Measurements from ENCODE around the gene VRTN. TPM values are rescaled to one million over a fixed set of nuclear protein-coding genes. Genes with fewer than 3 reads are reported as not detected.

The VRTN gene
- total RNA-seq, 4 donors from 2014 or later, result not detected

GRCh38 chr14:74408870-74409269, 60.6 kb downstream of the VRTN start:
- Histone ChIP-seq H3K27me3 (peaks cover 82% of the 10 kb centered on the region), H3K9me3 (no peaks in the 10 kb centered on the region), H3K4me1 (no peaks in the 10 kb centered on the region), H3K4me3 (no peak overlapping the region), H3K27ac (no peak overlapping the region), H3K36me3 (no peaks in the 10 kb centered on the region)
- ATAC-seq, result no peak
- WGBS, 2 donors (ENCODE audit: low coverage in 1 of 2), result 79 to 83% methylated on average over 3 of the region's 3 CpGs
- TF ChIP-seq POLR2AphosphoS5 (IDR thresholded peaks at IDR 0.05), result no peak
- no peak for TF ChIP-seq POLR2A (IDR thresholded peaks at IDR 0.05)
- no peak for TF ChIP-seq CTCF (IDR thresholded peaks at IDR 0.05)

DNA sequence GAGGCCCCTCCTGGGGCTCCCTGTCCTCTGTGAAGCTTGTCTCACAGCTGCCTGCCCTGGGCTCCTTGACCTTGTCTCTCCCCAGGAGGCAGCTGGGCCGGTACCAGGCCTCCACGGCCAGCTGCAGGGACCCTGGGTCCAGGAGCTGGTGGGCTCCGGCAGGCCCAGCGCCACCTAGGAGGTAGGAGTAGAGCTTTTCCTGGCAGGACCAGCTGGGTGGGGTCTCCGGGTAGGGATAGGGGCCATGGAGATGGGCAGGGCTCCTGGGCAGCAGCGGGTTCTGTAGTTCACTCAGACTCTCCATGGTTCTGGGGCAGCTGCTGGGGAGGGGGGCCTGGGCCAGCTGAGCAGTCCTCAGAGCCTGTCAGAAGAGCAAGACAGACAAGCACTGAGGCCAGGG, 61.2 kb downstream of the VRTN start:
- H3K27ac ChIP-seq, result no peak overlapping the region
- no peak overlapping the region for H3K4me3 ChIP-seq
- peaks cover 82% of the 10 kb centered on the region for H3K27me3 ChIP-seq
- TF ChIP-seq CTCF (IDR thresholded peaks at IDR 0.05) (no peak), EP300 (IDR thresholded peaks at IDR 0.05) (no peak), POLR2AphosphoS5 (IDR thresholded peaks at IDR 0.05) (no peak), POLR2A (IDR thresholded peaks at IDR 0.05) (no peak)
- ATAC-seq, result no peak
- H3K36me3 ChIP-seq, result no peaks in the 10 kb centered on the region
- WGBS, 2 donors (ENCODE audit: low coverage in 1 of 2), result no CpG with 5 or more reads among the region's 6 CpGs
- H3K4me1 ChIP-seq, result no peaks in the 10 kb centered on the region
- H3K9me3 ChIP-seq, result no peaks in the 10 kb centered on the region

Other genes starting within 250 kb of the VRTN start
- gene VSX2, start 109.0 kb upstream of the VRTN start, total RNA-seq, result not detected
- 10 to 100 TPM; 20.0 to 45.4 (median 33.0) TPM for gene ABCD4, start 45.5 kb upstream of the VRTN start, total RNA-seq
- gene SYNDIG1L, start 77.7 kb downstream of the VRTN start, total RNA-seq, result under 1 TPM in 3 of 4 donors, not detected in 1; 0.20 to 0.47 (median 0.27) TPM
- 100 to 1,000 TPM in 3 of 4 donors, 10 to 100 TPM in 1; 81.9 to 302 (median 227) TPM for gene NPC2, start 144.8 kb downstream of the VRTN start, total RNA-seq
- 10 to 100 TPM; 10.6 to 16.3 (median 10.9) TPM for gene ISCA2, start 145.3 kb downstream of the VRTN start, total RNA-seq